ENCODE measurements around the gene IL10.

DNA sequence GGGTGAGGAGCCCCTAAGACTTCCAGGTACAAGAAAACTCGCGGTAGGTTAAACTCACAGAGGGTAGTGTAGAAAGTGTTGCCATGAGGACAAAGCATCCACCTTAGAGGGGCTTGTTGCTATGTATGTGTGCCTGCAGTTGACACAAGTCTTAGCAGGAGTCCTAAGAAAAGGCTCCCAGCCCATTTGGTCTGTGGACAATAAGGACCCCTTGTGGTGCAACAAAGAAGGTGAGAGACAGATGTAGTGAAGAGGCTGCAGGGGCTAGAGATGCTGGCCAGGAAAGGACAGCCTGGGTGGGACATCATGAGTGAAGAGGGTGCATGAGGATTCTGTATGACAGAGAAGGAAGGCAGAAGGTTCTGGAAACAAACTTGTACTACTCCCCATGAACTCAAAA lies 36.3 kb upstream of the IL10 start:
- TF ChIP-seq CTCF (IDR thresholded peaks at IDR 0.05) (peak in 1 of 6 experiments; percentile 9), POLR2A (IDR thresholded peaks at IDR 0.05) (no peak)
